GM19328 (cell line): ENCODE results near the gene TRAPPC1.
"Not testable (repeated sequence)": the region's sequence is repeated elsewhere in the genome, so short reads cannot be mapped to it uniquely, and the experiment has no call there.

Source experiments
- ATAC-seq: cut with Tn5 transposase; IDR thresholded peaks from one replicate; pipeline ENCODE4 v1.9.1; 2021; ENCODE audit warnings: mild to moderate bottlenecking, moderate library complexity; ENCODE audit not compliant: unreplicated experiment

Gene TRAPPC1, protein sequence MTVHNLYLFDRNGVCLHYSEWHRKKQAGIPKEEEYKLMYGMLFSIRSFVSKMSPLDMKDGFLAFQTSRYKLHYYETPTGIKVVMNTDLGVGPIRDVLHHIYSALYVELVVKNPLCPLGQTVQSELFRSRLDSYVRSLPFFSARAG

DNA sequence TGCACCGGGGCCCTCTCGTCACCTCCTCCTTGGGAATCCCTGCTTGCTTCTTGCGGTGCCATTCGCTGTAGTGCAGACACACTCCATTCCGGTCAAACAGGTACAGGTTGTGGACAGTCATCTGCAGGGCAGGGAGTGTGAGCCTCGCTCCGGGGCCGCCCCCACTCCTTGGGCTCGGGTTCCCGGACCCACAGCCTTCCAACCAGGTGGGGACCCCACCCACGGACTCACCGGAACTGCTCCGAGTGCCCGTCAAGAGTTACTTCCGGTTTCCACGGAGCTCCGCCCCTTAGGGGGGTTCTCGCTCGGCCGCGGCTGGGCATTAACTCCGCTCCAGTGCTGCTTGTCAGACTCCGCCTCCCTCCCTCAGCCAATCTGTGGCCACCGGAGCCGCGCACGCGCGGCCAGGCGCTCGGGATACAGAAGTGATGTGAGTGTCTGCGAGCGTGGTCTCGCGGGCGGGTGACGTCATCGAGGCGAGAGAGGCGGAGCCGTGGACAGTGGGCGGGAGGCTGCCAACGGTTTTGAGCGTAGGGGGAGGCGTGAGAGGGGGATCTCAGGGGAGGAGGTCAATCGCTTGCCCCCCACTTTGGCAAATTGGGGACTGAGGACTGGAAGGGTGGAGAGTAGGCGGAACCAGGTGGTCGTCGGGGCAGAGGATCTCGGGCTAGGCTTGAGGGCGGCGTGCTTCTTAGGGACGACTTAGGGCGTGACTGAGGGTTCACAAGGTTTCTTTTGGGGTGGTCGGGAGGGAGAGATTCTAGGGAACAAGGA is at the start of gene TRAPPC1, which contains the start of gene CNTROB:
Gene TRAPPC1 (minus strand): TSS at position 238 of the 774 bp plus-strand sequence. CDS start 117 bp downstream, at position 121.
Gene CNTROB (plus strand): TSS at position 498 of the 774 bp plus-strand sequence. CDS start 874 bp downstream, outside the sequence.
- ATAC-seq = peak; percentile 93

DNA sequence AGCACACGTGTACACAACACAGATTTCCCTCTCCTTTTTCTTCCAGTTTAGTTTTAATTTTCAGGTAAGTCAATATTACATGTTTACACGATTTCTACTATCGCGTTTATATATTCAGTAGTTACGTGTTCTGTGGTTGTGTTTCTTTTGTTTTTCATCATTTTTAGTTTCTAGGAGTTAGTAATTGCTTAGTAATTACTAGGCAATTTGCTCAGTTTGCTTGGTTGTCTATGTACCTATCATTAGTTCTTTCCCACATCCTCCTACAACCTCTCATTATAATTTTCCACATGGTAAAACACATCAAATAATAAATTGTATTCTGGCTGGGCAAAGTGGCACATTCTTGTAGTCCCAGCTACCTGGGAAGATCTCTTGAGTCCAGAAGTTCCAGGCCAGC is 46.1 kb upstream of the TRAPPC1 start:
- ATAC-seq = no peak

DNA sequence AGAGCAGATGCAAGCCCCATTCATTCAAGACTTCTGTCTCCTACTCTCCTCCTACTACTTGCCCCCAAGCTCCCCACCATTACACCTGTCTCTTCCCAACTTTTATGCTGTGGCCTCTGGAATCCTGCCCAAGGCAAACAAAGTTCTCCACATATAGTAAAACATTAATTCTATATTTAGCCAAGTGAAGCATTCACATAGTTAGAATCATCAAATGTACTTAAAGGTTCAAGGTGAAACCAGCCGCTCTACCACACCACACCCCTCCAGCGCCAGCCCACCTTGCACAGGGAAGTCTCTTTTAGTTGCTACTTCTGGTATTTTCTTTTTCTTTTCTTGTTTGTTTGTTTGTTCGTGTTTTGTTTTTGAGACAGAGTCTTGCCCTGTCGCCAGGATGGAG is 45.3 kb upstream of the TRAPPC1 start:
- no peak for ATAC-seq

DNA sequence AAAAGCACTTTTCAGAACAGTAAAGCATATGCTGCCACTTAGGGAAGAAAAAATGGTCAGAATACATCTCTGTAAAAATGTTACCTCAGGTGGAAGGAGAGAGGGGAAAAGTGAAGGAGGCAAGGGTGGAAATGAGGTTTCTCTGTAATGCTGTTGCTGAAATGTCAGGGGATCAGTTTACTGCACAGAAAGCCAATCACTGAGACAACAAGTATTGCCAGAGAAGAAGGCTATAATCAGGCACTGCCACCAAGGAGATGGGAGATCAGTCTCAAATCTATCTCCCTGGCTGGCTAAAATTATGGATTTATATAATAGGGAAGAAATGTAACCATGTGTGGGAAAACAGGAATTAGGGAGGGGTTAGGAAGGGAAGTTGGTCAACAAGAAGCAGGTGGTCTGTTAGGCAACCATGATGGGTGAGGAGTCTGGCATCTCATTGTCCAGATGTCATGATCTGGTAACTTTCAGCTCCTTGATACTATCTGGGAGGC is 42.9 kb upstream of the TRAPPC1 start:
- ATAC-seq = no peak

DNA sequence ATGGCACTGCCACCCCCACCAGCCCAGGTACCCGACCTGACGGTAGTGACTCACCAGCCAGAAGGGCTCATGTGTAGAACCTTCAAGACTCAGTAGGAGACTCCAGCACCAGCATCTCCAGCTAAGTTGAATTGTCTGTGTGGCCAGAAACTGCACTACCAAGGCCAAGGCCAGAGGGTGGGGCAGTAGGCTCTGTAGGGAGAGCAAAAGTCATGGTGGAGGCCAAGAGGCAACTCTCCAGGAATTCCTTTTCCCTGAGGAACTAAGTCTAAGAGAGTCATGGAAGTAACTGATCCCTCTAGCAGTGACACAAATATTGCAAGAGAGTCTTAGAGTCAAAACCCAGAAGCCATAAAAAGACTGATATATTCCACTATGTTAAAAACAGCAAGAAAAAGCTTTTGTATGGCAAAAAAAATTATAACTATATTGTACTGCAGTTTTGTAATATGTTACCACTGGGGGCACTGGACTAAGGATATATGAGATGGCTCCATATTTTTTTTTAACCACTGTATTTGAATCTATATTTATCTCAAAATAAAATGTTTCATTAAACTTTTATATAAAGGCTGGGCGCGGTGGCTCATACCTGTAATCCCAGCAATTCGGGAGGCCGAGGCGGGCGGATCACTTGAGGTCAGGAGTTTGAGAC is 40.5 kb upstream of the TRAPPC1 start:
- ATAC-seq = no peak

DNA sequence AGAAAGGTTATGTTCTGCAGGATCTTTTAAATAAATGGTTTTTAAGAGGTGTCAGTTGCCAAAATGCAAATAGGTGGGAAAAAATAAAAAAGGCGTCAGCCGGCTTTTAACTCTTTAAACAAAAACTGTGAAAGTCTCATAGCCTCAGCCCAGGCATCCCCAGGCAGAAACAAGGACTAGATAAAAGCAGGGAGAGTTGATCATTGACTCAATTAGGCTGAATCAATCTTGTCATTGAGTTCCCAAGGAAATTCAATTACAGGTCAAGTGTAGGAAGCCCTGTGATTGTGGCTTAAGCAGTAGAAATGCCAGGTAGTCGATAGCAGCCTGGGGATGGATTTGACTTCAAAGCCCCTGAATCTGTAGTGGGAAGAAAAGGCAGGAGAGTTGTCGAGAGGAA is 39.9 kb upstream of the TRAPPC1 start:
- no peak for ATAC-seq

DNA sequence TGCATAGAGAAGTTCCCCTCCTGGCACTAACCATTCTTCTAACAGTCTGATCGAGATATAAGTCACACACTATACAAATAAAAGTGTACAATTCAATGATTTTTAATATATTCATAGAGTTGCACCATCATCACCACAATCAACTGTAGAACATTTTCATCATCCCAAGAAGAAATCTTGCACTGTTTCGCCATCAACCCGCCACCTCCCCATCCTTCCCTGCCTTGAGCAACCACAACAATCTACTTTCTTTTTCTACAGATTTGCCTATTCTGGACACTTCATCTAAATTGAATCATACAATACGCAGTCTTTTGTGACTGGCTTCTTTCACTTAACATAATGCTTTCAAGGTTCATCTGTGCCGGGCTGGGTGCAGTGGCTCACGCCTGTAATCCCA is 37.7 kb upstream of the TRAPPC1 start:
- ATAC-seq = no peak

DNA sequence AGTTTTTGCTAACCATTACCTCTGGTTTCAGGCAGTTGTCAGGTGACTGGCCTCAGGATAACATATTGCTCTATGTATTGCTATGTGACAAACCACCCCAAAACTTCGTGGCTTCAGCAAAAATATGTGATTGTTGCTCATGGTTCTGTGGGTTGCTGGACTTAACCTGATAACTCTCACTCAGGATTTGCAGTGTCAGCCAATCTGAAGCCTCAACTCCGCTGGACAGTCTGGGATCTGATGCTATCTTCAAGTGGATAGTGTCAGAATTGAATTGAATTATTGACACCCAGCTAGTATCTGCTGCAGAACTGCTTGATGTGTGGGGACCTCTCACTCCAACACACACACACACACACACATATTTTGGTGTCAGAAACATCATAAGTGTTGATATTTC is 36.0 kb upstream of the TRAPPC1 start:
- no peak for ATAC-seq

DNA sequence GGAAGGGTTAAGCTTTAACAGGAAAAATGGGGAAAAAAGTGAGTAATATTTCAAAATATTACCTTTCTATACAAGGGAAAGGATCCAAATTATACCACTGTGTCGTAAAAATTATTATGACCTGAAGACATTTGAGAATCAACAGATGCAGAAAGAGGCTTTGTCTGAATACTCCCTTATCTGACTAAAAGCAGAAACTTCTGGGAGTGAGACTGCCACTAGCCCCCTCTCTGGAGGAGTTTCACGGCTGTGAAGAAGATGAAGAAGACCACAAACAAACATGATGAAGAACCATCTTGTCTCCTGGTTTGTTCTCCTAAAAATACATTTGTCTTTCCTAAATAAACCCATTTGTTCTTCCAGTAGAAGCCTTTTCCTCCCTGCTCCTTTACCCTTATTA is 29.7 kb upstream of the TRAPPC1 start:
- ATAC-seq = no peak

DNA sequence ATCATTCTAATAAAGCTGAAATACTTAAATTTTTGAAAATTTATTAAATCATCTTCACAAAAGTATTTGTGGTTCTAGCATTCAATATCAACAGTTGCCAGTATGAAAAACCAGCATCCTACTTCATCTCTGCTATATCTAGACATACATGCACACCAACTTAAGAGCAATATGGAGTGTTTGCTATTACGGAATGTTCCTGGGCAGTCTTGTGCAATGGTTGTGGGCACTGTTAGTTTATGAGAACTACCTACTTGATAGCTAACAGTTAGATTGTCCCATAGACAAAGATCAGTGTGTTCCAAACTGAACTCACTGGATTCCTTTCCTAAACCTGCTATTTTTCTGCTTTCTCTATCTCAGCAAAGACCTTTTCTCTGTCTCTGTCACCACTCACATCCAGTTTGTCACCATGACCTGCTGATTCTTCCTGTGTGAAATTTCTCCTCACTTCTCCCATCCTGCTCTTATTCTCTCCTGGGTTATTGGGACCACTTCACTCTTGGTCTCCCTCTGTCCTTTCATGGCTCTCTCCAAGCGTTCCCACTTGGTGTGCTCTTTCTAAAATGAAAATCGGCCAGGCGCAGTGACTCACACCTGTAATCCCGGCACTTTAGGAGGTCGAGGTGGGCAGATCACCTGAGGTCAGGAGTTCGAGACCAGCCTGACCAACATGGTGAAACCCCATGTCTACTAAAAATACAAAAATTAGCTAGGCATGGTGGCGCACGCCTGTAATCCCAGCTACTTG is 27.9 kb upstream of the TRAPPC1 start:
- ATAC-seq = no peak

DNA sequence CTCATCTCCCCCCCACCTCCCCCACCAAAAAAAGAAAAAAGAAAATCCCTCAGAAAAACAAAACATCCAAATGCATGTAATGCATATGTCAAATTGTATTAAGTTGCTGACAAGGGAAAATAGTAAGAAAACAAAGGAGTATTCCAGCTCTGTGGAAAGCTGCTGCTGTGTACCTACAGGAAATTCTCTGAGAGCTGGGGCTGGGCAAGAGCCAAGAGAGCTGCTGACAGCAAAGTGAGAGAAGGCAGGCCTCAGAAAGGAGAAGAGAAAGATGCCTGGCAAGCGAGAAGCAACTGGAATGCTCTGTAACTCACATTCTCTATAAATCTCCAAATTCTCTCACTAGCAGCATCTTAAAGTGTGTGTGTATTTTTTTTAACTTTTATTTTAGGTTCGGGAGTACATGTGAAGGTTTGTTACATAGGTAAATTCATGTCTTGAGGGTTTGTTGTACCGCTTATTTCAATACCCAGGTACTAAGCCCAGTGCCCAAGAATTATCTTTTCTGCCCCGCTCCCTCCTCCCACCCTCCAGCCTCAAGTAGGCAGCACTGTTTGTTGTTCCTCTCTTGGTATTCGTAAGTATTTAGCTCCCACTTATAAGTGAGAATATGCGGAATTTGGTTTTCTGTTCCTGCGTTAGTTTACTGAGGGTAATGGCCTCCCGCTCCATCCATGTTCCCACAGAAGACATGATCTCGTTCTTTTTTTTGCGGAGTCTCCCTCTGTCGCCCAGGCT is 24.7 kb upstream of the TRAPPC1 start:
- no peak for ATAC-seq

DNA sequence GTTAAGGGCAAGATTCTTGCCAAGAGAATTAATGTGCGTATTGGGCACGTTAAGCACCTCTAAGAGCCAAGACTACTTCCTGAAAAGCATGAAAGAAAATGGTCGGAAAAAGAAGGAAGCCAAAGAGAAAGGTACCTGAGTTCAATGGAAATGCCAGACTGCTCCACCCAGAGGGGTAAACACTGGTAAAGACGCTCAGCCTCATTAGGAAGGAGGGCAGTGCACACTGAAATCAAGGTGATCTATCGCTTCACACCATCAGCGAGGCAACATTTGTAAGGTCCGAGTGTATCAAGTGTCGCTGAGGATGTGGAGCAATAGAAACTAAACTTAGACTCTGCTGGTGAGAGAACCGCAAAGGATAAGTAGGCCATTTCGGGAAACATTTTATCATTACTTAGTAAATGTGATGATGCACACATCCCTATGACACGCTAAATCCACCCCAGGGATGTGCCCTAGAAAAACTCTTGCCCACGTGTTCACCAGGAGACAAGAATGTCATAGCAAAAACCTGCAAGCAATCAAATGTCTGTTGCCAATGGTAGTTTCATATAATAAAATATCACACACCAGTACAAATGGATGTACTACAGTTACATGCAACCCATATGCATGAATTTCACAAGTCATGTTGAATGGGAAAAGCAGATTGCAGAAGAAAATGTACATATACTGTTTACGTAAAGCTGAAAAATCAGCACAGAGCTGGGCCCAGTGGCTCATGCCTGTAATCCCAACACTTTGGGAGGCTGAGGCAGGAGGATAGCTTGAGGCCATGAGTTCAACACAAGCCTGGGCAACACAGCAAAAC is 23.9 kb upstream of the TRAPPC1 start:
- no peak for ATAC-seq

DNA sequence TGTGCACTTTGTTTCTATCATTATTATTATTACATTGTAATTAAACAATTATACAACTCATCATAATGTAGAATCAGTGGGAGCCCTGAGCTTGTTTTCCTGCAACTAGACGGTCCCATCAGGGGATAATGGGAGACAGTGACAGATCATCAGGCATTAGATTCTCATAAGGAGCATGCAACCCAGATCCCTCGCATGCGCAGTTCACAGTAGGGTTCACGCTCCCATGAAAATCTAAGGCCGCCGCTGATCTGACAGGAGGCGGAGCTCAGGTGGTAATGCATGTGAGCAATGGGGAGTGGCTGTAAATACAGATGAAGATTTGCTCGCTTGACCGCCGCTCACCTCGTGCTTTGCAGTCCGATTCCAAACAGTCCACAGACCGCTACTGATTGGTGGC is 21.5 kb upstream of the TRAPPC1 start:
- not testable (repeated sequence) for ATAC-seq

DNA sequence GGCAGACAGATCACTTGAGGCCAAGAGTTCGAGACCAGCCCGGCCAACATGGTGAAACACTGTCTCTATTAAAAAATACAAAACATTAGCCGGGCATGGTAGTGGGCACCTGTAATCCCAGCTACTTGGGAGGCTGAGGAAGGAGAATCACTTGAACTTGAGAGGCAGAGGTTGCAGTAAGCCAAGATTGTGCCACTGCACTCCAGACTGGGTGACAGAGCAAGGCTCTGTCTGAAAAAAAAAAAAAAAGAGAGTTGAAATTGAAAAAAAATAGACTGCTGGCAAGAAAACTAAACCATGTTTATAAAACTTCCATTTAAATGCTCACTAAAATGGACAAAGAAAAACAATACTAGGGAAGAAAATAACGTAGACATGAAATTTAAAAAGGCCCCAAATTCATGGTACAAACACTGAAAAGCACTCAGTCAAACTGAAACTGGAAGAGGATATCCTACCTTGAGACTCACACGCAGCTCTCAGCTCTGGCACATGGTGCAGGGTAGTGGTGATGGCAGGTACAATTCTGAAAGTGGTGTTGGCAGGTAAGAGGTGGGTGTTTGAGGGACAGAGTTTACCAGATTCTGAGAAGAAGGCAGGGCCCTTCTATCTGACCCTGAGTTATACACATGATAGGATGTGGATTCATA is 19.5 kb upstream of the TRAPPC1 start:
- ATAC-seq = no peak

DNA sequence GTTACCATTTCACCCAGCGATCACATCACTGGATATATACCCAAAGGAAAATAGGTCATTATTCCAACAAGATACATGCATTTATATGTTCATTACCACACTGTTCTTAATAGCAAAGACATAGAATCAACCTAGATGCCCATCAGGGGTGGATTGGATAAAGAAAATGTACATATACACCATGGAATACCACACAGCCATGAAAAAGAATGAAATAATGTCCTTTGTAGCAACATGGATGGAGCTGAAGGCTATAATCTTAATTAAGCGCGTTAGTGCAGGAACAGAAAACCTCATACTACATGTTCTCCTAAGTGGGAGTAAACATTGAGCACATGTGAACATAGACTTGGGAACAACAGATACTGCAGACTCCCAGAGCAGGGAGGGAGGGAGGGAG is 18.8 kb upstream of the TRAPPC1 start:
- ATAC-seq = no peak

DNA sequence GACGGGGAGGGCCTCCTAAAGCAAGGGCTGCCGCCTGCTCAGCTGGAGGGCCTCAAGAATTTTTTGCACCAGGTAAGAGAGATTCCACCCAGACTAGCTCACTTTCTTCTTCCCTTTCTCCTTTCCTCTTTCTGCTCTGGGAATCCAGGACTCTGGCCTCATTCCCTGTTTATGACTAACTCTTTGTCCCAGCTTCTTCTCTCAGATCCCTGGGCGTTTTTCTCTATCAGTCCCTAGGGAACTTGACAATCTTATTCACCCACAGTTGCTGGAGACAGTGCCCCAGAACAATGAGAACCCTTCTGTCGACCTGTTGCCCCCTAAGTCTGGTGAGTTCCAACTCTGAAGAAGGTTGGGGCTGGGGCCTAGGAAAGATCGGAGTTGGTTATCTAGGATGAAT is 15.9 kb upstream of the TRAPPC1 start:
- no peak for ATAC-seq

DNA sequence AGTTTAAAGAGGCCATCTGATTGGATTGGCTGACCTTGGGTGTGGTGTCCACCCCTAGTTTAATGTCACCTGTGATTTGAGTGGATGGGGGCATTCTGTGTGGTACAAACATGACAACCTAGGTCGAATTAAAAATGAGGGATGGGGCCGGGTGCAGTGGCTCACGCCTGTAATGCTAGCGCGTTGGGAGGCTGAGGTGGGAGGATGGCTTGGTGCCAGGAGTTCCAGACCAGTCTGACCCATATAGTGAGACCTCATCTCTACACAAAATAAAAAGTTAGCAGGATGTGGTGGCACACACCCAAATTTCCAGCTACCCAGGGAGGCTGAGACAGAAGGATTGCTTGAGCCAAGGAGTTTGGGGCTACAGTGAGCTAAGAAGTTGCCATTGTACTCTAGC is 14.7 kb upstream of the TRAPPC1 start:
- no peak for ATAC-seq

DNA sequence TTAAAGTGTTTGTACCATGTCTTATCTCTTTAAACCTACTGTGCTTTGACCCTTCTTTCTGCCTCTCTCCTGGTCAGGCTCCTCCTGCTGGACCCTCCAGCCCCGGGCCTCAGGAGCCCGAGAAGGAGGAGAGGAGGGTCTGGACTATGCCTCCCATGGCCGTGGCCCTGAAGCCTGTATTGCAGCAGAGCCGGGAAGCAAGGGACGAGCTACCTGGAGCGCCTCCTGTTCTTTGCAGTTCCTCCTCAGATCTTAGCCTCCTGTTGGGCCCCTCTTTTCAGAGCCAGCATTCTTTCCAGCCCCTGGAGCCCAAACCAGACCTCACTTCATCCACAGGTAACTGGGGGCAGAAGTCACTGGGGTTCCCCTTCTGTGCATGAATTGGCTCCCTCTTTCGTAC is 13.9 kb upstream of the TRAPPC1 start:
- ATAC-seq = no peak

DNA sequence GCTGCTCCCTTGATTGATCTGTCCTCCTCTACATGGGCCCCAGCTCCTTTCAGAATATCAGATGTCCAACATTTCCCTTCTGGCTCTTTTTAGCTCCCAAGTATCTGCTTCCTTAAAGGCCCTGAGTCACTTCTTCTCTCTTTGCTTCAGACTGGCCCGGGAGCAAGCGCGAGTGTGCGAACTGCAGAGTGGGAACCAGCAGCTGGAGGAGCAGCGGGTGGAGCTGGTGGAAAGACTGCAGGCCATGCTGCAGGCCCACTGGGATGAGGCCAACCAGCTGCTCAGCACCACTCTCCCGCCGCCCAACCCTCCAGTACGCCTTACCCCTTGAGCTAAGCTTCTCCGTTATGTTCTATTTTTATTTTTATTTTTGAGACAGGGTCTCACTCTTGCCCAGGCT is 12.6 kb upstream of the TRAPPC1 start:
- no peak for ATAC-seq
